HG02610 (cell line): ENCODE data around the gene SYNJ2.

Experiments used
- ATAC-seq: cut with Tn5 transposase; IDR thresholded peaks from one replicate; pipeline ENCODE4 v1.9.1; 2021; ENCODE audit warnings: mild to moderate bottlenecking, moderate library complexity; ENCODE audit not compliant: unreplicated experiment

SYNJ2 gene

GRCh38 chr6:158053377-158054313, 72.0 kb downstream of the SYNJ2 start:
- no peak for ATAC-seq

DNA sequence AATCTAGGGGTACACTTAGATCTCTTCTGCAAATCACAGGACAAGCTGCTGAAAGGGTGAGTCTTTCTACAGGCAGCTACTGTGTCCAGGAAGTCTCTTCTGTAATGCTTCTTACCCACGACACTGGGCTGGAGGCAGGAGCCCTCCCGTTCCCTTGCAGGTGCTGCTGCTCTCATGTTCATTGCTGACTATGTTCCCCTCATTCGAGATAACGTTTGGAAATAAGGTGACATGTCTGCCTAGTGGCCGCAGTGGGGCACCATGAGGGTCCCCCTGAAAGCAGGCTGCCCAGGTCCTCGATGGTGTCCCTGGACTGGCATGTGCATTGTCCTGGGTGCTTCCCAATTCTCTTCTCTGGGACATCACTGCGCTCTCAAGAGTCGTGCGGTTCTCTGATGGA, 74.7 kb downstream of the SYNJ2 start:
- ATAC-seq, result no peak

- ATAC-seq, result no peak
Measured at GRCh38 chr6:158056804-158057203, 75.1 kb downstream of the SYNJ2 start.

- peak; percentile 81 for ATAC-seq
Measured at GRCh38 chr6:158057213-158057987, 75.7 kb downstream of the SYNJ2 start.

- ATAC-seq, result no peak
Measured at GRCh38 chr6:158058171-158058651, 76.5 kb downstream of the SYNJ2 start.

- ATAC-seq, result no peak
Measured at GRCh38 chr6:158059108-158059507, 77.4 kb downstream of the SYNJ2 start.

DNA sequence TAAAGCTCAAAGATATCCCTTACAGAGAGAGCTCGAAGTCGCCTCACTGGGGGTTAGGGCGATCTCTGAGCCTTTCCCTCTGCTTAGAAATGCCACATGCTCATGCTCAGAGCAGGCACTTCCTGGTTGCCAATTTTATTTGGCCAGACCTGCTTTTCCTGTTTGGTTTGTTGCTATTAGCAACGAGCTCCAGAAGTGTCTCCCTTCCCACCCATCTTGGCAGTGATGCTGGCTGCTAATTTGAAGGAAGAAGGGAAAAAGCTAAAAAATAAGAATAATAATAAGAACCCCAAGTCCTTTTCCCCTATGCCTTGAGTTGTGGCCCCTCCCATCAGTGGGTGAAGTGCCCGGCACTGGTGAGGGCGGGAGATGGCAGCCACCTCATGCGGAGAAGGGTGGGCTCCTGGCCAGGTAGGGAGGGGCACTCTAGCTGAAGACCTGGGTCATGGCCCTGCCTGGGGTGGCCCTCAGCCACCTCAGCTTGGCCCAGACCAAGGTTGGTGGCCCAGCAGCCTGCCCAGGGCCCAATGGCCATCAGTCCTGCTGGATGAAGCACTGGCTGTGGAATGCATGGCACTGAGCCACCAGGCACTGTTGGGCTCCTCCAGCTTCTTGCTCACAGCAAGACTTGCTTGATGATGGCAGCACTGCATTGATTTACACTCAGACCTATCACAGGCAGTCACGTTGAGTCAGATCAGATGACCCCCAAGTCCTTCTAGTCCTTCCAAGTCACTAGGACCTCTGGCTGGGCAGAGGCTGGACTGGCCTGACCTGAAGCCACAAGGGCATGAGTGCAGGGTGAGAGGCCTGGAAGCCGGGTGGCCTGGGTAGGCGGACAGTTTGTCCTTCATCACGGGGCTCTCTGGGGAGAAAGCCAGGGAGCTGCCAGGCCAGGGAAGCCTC, 79.0 kb downstream of the SYNJ2 start:
- no peak for ATAC-seq

- no peak for ATAC-seq
Measured at GRCh38 chr6:158061361-158061708, 79.7 kb downstream of the SYNJ2 start.

- no peak for ATAC-seq
Measured at GRCh38 chr6:158061709-158062461, 80.2 kb downstream of the SYNJ2 start.

- no peak for ATAC-seq
Measured at GRCh38 chr6:158063736-158064135, 82.1 kb downstream of the SYNJ2 start.

GRCh38 chr6:158064725-158065251, 83.1 kb downstream of the SYNJ2 start:
- no peak for ATAC-seq

DNA sequence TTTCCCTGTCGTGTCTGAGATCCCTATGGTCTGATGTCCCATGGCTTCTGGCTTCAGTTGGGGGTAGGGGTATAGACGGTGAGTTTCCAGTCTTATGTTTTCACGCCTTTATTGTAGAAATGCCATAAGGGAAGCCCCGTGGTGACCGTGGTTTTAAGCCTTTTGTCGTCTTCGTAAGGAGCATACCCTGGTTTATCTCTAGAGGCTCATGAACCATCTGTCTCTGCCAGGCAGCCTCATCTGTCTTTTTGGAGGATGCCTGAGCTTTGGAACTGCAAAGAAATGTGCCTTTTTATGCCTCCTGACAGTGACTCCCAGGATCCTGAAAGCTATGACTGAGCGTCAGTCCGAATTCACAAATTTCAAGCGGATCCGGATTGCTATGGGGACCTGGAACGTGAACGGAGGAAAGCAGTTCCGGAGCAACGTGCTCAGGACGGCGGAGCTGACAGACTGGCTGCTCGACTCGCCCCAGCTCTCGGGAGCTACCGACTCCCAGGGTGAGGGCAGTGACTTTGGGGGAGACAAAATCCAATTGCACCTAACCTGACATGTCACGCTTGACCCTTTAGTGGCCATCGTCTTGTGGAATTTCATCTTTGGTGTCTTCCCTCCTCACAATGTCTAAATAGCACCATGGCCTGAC, 84.6 kb downstream of the SYNJ2 start:
- ATAC-seq, result no peak

GRCh38 chr6:158067436-158068015, 85.9 kb downstream of the SYNJ2 start:
- no peak for ATAC-seq

GRCh38 chr6:158068156-158068892, 86.7 kb downstream of the SYNJ2 start:
- ATAC-seq, result no peak

DNA sequence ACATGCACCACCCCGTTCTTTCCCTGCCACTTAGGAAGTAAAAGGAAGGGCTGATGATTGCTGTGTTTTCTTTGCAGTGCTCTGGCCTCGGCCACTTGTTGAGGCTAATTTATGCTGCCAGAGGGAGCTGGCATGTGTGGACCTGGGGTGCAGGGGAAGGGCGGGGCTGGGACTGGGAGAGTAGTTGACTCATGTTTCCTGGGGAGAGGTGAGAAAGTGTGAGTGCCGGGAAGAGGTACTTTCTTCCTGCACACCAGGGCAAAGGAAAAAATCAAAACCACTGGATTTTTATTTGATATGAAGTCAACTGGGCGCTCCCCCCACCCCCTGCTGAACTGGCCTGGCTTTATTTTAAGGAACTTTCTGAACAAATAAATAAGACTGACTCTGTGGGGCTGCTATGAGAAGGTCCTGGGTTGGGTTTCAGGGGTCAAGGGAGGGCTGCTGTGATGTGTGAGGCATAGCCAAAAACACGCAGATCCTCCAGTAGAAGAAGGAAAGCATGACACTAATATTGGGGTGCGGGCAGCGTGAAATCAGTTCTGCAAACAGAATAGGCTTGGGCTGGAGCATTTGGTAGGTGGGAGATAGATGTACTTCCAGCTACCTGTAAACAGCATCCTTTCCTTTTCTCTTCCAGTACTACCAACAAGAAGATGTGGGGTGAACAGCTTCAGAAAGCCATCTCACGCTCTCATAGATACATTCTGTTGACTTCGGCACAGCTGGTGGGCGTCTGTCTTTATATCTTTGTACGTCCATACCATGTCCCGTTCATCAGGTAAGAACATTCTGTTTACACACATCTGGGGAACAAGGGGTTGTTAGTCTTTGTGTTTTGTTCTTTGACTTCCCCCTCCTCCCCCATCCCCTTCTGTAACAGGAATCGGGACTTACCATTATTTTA, 87.5 kb downstream of the SYNJ2 start:
- ATAC-seq, result no peak

DNA sequence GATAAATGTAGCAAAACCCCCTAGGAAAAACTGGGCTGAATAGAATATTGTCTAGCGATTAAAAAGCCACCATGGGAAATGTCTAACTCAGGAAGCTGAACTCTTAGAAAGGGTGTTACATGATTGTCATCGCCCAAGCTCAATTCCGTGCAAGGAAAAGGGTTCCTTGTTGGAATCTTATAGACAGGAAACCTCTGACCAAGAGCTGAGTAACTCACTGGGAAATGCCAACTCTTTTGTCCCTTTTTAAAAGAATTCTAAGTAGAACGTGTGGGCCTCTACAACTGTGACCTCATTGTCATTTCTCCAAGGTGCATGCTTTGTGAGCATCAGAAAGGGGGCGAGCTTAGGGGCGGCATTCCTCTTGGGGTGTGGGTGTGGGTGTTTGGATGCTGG, 88.1 kb downstream of the SYNJ2 start:
- ATAC-seq, result no peak

GRCh38 chr6:158070513-158070912, 88.8 kb downstream of the SYNJ2 start:
- no peak for ATAC-seq
